Activated CD4-positive, alpha-beta T cell treated with anti-CD3 and anti-CD28 coated beads for 1 hour (primary cell): ENCODE results near the gene KLHL3.

Experiments
- DNase-seq: peaks from one replicate; pipeline ENCODE4 v3.0.0-alpha.2; 2020

KLHL3 gene

DNA sequence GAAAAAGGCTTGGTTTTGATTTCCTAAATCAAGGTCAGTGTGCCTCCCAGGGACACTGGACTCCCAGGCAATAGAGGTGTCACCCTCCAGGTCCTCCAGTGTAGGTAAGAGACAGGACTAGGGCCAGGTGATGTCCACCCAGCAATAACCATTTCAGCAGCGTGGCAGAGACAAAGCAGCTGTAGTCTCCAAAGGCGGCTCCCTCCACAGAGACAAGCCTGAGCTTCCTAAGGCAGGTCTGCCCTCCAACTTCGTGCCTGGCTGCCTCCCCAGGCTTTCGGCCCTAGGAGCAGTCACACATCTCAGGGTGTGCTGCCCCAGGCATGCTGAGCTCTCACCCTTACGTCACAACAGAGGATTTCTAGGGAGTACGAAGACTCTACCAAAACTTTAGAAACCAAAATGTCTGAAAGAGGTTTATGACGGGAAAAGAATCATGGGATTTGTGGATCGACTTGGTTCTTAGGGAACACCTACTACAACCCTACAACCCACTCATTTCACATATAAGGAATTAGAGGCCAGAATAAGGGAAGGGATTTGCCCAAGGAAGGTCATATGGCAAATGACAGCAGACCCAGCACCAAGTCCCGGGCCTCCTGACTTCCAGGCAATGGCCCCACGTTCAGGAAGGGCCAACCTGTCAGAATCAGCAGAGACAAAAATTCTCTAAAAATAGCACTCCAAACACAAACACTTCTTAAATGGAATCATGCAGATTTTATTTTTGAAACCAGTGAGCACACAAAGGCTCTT is 105.5 kb downstream of the KLHL3 start:
- no peak for DNase-seq

GRCh38 chr5:137629646-137630045 is 106.2 kb downstream of the KLHL3 start:
- no peak for DNase-seq

DNA sequence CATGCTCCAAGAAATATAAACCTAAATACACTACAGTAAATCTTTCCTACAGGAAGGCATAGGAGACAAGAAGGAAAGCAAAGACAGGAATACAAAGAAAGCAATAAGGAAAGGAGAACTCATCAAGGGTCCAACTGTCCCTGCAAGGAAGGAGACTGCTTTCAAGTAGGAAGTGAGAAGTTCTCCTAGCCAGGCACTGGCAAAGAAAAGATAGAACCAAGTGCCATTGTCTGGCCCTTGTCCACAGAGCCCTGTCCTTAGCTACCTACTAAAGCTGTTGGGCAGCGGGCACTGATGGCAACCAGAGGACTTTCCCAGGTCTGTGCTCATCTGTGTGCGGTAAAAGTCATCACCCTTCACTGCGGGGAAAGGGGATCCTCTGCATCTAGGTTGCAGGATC is 108.2 kb downstream of the KLHL3 start:
- no peak for DNase-seq

GRCh38 chr5:137627293-137627692 is 108.6 kb downstream of the KLHL3 start:
- no peak for DNase-seq

DNA sequence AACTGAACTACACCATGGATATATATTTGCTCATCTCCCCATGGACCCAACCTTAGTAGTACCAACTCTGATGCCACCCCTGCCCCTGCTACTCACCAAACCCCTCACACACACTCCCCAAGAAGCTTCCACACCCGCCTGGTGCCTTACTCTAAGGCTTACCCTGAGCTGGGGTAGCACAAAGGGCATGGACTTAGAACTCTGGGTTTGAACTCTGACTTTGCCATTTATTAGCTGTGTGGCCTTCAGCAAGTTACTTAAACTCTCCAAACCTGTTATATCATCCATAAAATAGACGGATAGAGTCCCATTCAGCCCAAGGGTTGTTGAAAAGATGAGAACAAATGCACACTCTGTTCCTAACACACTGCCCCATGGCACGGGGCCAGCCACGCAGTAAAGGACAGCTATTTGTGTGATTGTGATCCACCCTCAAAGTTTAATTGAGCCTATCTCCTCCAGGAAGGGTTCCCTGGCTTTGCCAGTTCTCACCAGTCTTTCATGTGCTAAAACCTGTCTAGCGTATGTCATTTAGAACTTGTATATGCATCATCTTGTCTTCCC is 111.0 kb downstream of the KLHL3 start:
- DNase-seq = no peak

DNA sequence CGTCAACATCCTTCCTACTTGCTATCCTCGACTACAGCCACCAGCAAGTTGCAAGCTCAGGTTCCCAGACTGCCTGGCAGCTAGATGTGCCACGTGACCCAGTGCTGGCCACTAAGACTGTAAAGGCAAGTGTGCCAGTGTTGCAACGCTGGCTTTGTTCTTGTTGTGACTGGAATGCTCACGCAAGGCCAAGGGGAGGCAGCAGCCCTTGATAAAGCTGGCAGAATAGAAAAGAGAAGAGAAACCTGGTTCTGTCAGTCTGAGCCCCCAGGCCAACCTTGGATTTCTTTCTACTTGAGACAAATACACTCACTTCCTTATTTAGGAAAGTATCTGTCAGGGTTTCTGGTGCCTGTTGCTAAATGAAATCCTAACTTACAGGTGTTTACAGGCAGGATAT is 113.0 kb downstream of the KLHL3 start:
- DNase-seq = no peak

- DNase-seq = no peak
Measured at GRCh38 chr5:137621861-137622823, 113.7 kb downstream of the KLHL3 start.

DNA sequence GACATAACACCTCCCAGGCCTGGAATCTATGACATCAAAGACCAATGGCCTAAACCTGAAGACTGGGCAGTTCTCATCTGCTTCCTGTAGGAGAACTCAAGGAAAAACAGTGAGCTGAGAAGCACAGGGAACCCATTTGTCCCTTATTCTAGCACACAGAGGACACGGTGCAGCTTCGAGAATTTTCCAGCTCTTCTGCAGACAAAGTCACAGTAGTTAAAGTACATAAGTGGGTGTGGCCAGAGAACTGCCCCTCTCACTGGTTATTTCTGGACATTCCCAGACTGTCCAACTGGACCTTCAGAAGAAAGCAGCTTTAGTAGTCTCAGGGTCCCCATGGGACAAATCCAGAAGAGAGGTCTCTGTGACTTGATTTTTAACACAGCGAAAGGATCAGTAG is 114.6 kb downstream of the KLHL3 start:
- DNase-seq = no peak

- no peak for DNase-seq
Measured at GRCh38 chr5:137619191-137619870, 116.6 kb downstream of the KLHL3 start.

DNA sequence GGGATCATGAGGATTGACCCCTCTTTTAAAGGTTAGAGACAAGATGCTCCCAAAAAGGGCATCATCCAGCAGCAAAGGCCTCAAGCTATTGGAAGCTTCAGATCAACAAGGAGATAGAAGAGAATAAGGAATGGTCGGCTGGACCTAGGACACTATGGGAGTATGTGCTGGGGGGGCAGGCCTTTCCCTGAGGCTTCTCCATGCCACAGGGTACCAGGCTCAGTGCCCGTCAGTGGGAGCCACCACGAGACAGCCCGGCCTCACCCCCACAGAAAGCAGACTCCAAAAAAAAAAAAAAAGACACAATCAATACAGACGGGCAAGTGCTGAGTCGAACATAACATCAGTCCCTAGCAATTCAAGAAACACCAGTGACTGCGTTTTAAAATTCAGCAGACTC is 117.4 kb downstream of the KLHL3 start:
- DNase-seq = no peak

- no peak for DNase-seq
Measured at GRCh38 chr5:137617528-137618205, 118.2 kb downstream of the KLHL3 start.

GRCh38 chr5:137616046-137616445 is 119.8 kb downstream of the KLHL3 start:
- DNase-seq = no peak

DNA sequence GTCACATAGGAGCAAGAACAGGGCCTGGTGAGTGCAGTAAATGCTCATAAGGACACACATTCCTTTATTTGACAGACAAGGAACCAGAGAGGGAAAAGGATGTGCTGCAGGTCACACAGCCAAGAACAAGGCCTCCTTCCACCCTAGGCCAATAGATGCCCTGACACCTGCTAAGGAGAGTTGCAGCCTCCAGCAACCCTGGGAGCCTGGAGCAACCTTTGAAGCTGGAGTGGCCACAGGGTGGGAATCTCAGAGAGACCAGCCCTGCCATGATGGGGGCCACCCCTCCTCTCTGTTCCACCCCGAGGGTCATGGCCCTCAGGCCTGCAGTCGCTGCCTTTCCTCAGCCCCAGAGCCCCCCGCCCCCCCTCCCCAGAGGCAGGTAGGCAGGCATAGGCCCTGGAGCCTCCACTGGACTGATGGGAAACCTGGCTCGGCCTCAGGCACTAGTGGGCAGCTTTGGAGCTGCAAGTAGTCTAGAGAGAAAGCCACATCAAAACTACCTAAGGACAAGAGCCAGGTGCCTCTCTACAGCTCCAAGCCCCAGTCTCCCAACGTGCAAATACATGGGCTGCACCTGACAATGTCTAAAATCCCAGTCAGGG is 120.6 kb downstream of the KLHL3 start:
- DNase-seq = no peak

- no peak for DNase-seq
Measured at GRCh38 chr5:137613554-137614265, 122.2 kb downstream of the KLHL3 start.

DNA sequence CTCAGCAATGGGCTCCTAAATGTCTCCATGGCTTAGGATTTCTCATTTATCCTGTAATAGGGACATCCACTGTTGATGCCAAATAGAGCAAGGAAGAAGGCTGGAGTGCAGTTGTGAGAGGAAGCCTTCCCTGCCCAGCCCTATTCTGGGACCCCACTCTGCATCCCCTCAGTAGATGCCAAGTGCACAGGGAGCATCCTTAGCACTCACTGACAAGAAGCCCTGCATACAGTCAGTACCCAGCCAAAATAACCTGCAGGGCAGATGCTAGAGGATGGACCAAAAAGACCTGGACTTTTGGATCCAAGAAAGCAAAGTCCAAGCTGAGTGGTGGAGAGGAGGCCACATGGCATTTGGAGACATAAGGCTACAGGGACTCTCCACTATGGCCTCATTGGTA is 123.3 kb downstream of the KLHL3 start:
- no peak for DNase-seq

GRCh38 chr5:137611794-137612435 is 124.0 kb downstream of the KLHL3 start:
- no peak for DNase-seq

GRCh38 chr5:137611011-137611580 is 124.8 kb downstream of the KLHL3 start:
- DNase-seq = no peak

DNA sequence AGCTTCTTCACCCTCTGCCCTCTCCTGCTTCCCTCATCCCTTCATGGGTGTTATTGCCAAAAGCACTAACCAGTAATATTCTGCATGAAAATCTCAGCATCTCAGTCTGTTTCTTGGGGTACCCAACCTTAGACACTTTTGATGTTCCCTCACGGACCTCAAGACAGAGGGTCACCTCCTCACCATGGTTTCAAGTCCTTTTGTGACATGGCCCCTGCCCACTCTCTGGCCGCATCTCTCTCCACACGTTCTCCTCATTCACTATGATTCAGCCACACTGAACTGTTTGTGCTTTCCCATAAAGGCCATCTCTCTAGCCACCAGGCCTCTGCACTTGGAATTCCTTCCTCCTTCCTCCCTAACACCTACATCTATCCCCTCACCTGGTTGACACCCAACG is 125.3 kb downstream of the KLHL3 start:
- no peak for DNase-seq

DNA sequence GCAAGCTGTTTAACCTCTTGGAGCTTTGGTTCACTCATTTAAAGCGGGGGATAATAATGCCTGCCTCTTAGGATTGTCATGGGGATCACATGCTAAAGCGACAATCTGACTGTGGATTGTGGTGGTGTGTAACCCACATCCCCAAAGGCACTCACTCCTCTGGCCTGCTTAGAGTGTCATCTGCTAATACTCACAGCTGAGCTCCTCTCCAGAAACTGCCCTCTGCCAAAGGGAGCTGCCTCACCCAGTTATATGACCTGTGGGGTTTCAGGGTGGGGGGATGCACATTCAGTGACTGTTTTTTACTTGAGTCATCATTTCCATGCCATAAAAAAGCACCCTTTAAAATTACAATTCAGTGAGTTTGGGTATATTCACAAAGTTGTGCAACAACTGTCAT is 126.8 kb downstream of the KLHL3 start:
- no peak for DNase-seq

DNA sequence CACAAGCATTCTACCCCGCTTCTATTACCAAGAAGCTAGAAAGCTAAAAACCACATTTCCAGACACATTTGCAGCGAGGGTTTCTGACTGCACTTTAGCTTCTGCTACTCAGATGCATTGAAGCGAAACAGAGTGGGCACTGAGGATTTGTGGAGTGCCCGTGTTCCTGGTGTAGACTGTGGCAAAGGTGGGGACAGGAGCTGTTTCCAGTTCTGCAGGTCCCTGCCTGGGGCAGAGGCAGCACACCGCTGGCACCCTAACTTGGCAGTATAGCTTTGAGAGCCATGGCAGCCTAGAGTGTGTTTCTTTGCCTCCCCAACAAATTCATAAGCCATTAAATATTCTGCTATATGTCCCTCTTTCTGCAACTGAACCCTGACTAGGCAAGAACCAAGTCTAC is 128.1 kb downstream of the KLHL3 start:
- no peak for DNase-seq

DNA sequence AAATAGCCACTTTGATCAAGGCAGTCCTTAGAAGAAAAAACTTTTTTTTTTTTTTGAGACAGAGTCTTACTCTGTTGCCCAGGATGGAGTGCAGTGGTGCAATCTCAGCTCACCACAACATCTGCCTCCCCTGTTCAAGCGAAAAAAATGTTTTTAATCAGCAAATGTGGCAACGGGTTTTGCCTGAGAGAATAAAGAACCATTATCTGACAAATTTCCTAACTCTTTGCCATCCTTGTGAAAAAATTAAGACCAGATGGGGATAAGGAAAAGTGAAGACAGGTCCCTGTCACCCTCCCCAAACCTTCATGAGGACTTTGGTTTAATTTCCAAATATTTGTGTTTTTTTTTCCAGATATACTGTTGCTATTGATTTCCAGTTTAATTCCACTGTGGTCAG is 129.5 kb downstream of the KLHL3 start:
- no peak for DNase-seq
